ENCODE data around the gene TMEM170B.

GRCh38 chr6:11556309-11556708 lies 18.8 kb downstream of the TMEM170B start:
- no peak for TF ChIP-seq CTCF (IDR thresholded peaks at IDR 0.05)
- TF ChIP-seq EP300 (IDR thresholded peaks at IDR 0.05): no peak
